ENCODE data around the gene SMARCAL1.
"Not testable (repeated sequence)": the region's sequence is repeated elsewhere in the genome, so short reads cannot be mapped to it uniquely, and the experiment has no call there.

SMARCAL1 gene

DNA sequence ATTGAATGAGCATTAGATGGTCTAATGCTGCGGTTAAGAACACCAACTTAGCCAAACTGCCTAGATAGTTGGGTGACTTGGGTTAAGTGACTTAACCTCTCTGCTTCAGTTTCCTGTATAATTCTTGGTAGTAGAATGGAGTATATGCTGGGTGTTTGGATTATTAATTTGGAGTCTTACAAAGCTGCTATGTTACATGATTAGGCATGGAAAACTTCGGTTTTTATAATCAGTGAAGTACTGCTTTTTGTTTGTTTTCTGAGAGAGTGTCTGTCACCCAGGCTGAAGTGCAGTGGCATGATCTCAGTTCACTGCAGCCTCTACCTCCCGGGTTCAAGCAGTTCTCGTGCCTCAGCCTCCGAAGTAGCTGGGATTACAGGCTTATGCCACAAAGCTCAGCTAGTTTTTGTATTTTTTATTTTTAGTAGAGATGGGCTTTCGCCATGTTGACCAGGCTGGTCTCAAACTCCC lies 90.9 kb downstream of the SMARCAL1 start:
- DNase-seq, result no peak

DNA sequence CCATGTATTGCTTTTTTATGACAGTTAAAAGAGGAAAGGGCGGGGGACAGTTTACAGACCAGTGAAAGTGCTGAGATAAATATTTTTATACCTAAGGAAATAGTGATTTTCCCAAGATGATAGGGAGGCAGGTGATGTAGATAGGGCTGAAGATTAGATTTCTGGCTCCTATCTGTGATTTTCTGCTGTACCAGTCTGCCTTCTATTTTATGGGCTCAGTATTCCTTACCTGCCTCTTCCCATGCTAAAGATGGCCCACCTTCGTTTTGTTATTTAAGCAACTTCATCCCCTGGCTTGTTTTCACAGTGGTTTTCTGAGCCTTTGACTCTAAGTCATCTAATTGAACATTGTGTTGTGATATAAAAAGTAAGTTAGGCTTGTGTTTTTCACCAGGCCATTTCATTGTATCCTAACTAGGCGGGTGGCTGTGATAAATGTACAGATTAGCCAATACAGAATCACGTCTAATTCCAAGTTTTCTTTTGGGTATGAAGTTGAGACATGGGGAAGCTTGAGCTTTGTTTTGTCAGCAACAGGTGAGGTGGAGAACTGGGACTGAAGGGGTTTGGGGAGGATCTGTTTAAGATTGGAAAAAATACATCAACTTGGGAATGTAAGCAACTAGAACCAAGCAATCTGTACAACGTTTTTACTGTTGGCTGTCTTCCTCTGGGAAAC lies 91.6 kb downstream of the SMARCAL1 start:
- no peak for DNase-seq

DNA sequence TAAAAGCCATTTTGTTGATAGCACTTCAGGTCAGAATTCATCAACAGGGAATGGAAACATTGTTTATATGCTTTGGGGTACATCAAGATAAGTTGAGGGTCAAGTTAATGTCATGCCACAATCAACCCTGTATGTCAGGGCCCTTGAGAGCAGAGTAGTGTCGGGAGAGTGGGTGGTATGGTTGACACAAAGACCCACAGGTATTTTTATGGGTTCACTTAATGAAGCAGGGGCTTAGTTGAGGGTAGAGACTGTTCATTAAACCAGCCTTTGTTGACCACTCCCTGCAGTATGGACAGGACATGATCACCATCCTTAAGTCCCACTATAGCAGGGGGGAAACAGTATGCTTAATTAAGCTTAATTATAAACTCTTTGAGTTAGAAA lies 92.1 kb downstream of the SMARCAL1 start:
- DNase-seq, result no peak

GRCh38 chr2:216505133-216506106 lies 93.1 kb downstream of the SMARCAL1 start:
- DNase-seq, result no peak

GRCh38 chr2:216507220-216508160 lies 95.2 kb downstream of the SMARCAL1 start:
- no peak for DNase-seq

DNA sequence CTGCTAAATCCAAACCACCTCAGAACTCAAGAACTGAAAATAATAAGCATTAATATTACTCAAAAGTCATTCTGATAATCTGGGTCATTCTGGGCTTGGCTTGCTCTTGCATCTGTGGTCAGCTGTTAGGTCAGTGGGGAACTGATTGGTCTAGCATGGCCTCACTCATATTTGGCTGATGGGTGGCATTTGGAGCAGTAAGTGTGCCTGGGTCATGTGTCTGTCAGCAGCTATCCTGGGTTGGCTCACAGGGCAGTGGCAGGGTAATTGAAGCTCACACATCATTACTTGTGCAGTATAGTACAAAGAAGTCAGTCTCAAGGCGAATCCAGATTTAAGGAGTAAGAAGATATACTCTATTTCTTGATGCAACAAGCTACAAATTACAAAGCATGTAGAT lies 95.9 kb downstream of the SMARCAL1 start:
- no peak for DNase-seq

DNA sequence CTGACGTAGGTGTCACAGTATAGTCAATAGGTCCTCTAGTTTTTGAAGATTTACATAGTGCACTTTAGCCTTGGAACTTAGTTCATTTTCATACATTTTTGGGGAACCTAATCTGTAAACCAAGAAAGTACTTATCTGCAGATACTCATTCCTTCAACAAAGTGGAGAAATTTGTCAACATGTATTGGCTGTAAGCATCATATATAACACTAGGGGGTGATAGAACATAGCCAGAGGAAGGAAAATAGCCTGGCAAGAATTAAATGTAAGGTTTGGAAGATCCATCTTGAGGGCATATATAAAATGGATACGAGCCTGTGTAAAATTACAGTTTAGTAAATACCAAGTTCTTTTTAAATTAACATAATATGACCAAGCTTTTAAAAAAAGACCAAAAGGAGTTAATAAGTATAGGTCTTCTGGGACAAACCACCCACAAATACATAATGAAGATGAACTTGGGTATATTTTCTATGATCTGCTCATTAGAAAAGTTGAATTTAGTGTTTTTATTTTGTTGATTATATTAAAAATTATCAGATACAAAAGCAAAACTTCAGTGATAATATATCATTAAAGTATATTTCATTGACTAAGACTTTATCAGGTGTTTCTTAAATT lies 104.6 kb downstream of the SMARCAL1 start:
- peak in 1 of 5 experiments; percentile 34 for DNase-seq

DNA sequence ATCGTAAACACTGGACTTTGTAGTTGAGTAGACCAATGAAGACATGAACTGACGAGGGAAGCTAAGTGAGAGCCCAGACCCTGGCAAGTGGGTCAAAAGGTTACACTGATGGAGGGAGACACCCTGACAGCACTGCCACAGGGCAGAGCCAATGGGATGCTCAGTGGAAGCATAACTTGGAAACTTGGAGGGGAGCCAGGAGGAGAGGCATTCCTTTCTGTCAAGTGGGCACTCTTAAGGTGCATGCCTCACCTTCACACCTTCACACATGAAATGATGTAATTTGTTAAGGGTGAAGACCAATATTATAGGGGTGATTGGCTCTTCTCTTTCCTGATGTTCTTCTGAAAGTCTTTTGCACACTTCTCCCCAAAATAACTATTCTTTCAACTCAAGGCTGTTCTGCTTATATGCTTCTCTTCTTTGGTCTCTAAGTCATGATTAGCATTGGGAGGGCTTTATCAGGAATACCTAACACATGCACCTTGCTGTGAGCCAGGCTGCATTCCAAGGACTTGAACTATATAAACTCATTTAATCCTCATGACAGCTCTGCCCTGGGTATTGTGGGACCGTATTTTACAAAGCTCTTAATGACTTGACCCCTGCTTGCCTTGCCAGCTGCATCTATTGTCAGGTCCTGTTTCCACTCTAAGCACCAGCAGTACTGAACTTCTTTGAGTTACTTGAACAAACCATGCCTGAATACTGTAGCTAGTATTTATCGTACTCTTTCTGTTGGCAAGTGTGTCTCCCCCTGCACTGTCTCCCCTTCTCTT lies 105.4 kb downstream of the SMARCAL1 start:
- DNase-seq, result no peak

DNA sequence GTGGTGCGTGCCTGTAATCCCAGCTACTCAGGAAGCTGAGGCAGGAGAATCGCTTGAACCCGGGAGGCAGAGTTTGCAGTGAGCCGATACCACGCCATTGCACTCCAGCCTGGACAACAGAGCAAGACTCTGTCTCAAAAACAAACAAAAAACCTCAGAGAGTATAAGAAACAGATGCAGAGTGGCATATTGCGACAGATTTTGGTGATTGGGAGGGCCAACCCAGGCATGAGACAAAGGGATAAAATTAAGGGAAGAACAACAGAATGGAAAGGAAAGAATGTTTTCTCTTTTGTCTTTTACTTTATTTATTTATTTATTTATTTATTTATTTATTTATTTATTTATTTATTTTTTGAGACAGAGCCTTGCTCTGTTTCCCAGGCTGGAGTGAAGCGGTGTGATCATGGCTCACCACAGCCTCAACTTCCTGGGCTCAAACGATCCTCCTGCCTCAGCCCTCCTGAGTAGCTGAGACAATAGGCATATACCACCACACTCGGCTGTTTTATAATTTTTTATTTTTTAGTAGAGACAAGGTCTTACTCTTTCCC lies 106.4 kb downstream of the SMARCAL1 start:
- not testable (repeated sequence) for DNase-seq

GRCh38 chr2:216519154-216519762 lies 107.0 kb downstream of the SMARCAL1 start:
- peak in 2 of 5 experiments; percentile 7 to 65 for DNase-seq

GRCh38 chr2:216520112-216520511 lies 107.8 kb downstream of the SMARCAL1 start:
- no peak for DNase-seq

DNA sequence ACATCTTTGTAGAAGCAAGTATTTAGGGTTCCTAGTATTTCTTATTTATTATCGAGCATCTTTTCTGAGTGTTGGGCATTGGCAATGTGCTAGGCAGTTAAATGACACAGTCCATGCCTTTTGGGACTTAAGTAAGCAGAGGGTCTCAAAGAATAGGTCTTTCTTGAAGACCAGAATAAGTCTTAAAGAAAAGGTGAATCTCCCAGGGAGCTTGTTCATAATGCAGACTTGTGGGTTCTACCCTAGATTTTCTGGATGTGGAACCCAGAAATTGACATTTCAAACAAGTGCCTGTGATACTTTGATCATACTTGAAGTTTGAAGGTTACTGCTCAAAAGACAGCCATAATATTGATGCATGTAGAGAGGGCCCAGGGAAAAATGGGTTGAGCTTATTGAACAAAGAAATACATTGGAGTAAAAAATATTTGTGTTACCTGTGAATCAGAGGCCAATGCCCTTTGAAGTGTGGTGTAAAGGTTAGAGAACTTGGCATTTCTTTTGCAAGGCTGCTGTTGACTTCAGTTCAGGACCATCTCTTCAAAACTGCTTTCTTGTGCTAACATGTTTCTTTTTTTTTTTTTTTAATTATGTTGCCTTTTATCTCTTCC lies 110.7 kb downstream of the SMARCAL1 start:
- DNase-seq, result no peak

DNA sequence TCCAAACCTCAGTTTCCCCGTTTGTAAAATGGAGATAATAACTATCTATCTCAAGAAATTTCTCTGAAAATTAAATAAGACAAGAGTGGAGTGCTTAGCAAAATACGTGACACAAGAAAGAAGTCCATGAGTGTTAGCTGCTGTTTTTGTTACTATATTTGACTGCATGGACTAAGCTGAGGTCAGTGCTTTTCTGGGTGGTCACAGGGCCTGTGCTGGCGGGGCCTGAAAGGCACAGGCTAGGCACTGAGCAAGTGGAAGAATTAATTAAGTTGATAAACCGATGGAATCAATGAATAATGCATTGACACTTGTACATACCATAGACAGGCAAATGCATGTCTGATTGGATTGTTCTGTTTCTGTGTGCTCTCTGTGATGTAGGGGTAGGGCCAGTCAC lies 113.7 kb downstream of the SMARCAL1 start:
- DNase-seq, result no peak

DNA sequence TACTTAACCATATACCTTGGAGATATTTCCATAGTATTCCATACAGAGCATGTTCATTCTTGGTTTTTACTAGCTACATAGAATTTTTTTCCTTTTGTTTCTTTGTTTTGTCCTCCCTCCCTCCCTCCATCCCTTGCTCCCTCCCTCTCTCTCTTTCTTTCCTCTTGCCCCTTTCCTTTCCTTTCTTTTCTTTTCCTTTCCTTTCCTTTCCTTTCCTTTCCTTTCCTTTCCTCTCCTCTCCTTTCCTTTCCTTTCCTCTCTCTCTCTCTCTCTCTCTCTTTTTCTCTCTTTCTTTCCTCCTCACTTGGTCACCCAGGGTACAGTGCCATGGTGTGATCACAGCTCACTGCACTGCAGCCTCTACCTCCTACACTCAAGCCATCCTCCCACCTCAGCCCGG lies 114.7 kb downstream of the SMARCAL1 start:
- no peak for DNase-seq

DNA sequence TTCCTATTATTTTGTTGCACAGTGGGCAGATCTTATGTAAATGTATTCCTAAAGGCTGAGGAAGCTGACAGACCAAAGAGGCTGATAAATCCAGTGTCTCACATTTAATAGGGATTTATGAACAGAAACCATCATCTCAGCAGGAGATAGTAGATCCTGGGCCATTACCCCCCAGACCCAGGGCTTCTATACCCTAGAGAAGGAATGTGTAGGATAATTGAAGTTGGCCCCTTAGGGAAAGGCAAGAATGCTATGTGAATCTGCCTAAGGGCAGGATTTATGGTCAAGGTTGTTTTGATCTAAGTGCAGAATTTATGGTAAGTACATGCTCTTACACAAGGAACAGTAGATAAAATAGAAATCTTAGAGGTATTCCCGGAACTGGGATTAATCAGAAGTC lies 115.3 kb downstream of the SMARCAL1 start:
- no peak for DNase-seq

DNA sequence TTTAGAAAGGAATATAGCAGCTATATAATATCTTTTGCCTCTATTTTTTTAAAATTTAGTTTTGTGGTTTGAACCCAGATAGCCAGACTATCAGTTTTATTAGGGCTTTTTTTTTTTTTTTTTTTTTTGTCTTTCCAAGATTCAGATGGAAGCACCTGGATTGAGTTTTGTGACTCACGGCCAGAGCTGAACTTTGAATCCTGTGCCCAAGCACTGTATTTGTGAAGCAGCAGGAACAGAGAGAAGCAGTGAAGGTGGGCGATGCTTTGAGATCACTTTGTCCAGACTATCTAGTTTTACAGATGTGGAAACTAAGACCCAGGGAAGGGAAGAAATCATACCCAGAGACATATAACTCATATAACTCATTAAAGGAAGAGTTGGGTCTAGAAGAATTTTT lies 120.3 kb downstream of the SMARCAL1 start:
- no peak for DNase-seq
